HG03103 (cell line): ENCODE measurements around the gene PHOX2B.
"Not testable (repeated sequence)": the region's sequence is repeated elsewhere in the genome, so short reads cannot be mapped to it uniquely, and the experiment has no call there.

Experiments used
- ATAC-seq: cut with Tn5 transposase; IDR thresholded peaks from one replicate; pipeline ENCODE4 v1.9.1; 2021; ENCODE audit warnings: low read depth; ENCODE audit not compliant: unreplicated experiment

The PHOX2B gene

DNA sequence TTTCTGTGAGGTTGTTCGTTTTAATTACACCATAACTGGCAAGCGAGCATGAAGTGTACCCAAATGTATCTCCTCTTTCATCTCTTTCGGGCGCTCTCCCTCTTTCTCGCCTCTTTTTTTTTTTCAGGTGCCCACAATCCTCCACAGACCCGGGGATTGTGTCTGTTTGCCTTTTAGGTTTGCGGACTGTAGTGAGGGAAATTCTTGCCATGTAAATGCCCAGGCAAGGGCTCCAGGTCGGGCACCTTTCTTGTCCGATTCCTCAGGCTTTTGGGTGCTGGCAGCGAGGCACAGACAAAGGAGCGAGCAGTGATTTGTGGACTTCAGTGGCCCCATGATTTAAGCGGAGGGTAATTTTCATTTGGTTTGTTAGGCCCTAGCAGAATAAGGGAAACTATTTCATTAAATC, 1.1 kb upstream of the PHOX2B start:
- no peak for ATAC-seq

DNA sequence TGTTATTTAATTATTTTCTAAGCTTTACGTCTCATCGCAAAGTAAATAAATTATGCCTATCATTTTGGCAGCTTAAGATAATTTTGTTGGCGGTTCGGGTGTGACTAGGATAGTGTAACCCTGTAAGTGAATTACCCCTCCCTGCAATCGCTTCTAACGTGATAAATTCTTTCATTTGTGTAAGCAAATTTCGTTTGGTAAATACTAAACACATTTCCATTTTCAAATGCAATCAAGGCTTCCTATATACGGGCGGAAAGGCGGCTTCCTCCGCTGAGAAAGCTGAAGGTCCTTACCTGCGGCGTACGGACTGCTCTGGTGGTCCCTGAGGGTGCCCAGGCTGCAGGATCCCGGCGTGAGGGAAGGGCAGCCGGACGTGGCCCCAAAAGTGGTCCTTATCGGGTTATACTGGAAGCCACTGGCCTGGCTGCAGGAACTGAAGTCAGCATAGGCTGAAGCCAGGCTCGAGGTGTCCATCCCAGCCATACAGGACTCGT, 403 bp downstream of the PHOX2B start:
- no peak for ATAC-seq

GRCh38 chr4:41747230-41748055, 1.1 kb downstream of the PHOX2B start:
- ATAC-seq = no peak

GRCh38 chr4:41746440-41747229, 1.9 kb downstream of the PHOX2B start:
- ATAC-seq = no peak

DNA sequence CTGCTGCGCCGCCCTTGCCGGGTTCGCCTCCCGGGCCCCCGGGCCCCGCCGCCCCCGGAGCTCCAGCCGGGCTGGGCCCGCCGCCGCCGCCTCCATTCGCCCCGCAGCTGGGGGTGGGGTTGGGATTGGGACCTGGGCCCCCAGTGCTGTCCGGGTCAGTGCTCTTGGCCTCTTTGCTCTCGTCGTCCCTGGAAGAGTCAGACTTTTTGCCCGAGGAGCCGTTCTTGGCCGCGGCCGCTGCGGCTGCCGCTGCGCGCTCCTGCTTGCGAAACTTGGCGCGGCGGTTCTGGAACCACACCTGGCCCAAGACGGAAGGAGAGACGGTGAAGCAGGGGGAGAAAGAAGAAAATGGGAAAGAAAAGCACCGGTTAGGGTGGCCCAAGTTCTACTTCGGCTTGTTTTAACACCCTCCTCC, 2.5 kb downstream of the PHOX2B start:
- no peak for ATAC-seq

GRCh38 chr4:41745292-41746024, 3.1 kb downstream of the PHOX2B start:
- no peak for ATAC-seq

DNA sequence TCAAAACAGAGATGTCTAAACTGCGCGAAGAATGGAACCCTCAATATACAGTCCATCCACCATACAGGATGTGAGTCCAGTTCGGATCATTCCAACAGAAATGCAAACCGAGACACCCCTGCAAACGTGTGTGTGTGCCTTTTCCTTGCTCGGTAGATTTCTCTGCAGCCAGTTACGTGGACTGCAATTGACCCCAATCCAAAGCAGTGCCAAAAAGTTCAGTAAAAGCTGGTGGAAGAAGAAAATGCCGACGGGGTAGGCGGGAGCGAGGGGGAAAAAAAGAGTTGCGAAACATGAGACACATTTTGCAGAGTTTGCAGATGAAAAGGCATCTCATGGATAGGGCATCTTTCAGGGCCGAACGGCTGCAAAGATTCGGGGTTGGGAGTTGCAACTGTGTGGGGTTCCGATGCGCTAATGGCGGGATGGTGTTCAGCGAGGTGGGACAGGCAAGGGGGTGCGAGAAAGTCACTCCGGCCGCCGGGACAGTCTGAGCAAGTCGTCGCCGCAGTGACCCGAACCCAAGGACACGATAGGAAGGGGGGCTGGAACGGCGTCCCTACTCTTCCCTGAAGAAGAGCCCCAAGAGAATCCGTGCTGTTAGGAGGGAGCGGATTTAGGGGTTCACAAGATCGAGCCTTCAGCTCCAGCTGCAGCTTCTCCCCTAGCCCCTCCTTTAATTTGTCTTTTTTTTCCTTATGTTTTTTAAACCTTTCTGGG, 3.8 kb downstream of the PHOX2B start:
- ATAC-seq = no peak

GRCh38 chr4:41741354-41741753, 7.2 kb downstream of the PHOX2B start:
- ATAC-seq = no peak

DNA sequence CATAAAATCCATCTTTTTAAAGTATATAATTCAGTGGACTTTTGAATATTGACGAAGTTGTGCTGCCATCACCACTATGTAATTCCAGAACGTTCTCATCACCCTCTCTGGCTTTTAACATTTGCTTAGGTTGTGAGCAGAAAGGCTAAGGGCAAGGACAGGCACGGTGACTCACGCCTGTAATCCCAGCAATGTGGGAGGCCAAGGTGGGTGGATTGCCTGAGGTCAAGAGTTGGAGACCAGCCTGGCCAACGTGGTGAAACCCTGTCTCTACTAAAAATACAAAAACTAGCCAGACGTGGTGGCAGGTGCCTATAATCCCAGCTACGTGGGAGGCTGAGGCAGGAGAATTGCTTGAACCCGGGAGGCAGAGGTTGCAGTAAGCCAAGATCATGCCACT, 11.0 kb downstream of the PHOX2B start:
- ATAC-seq = not testable (repeated sequence)

GRCh38 chr4:41734371-41734770, 14.2 kb downstream of the PHOX2B start:
- ATAC-seq = no peak

GRCh38 chr4:41731569-41732126, 16.9 kb downstream of the PHOX2B start:
- ATAC-seq = no peak

GRCh38 chr4:41728573-41728913, 20.0 kb downstream of the PHOX2B start:
- no peak for ATAC-seq

DNA sequence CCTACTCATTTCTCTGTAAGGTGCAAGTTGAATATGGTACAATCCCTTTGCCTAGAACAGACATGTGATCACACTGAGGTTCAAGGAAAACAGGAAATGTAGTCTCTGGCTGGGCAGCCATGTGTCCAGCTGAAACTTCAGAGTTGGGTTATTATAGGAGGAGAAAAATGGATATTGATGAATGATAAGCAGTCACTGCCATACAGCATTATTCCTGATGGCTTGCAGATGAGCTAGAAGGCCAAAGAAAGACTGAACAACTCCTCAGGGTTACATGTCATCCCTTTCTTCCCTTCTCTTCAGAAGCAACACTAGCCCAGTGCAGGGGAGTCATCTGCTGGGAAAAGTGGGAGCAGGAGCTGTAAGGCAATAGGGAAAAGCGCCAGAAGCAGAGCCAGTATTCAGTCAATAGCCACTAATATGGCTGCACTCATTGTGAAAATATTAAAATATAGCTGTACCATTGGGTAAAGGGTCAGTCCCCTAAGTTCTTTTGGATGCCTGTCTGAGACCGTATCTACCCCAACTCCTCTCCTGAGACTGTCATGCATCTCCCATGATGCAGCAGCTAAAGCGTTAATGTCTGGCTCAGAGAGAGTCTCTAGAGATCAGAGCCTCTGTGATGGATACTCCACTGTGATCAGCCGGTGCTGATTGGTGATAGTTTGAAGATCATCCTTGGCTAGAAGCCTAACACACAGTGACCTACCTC, 20.5 kb downstream of the PHOX2B start:
- no peak for ATAC-seq

GRCh38 chr4:41725254-41725653, 23.3 kb downstream of the PHOX2B start:
- ATAC-seq = no peak

- ATAC-seq = no peak
Observed at GRCh38 chr4:41723286-41723685, 25.2 kb downstream of the PHOX2B start.

DNA sequence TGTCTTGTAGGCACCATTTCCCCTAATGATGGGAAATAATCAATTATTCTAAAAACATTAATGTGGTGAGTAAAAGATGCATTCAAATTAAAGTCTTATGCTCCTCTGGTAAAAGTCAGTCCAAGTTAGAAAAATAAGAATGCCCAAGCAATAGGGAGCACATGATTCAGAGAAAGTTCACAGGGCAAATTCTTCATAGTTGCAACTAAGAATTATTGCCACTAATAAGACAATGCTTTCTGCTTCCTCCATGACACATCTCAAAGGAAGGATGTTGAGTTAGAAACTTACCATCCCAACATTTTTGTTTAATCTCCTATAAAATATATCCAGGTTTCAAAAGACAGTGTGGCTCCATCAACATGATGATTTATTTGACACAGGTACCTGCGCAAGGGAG, 26.3 kb downstream of the PHOX2B start:
- no peak for ATAC-seq

GRCh38 chr4:41719417-41719816, 29.1 kb downstream of the PHOX2B start:
- ATAC-seq = no peak

DNA sequence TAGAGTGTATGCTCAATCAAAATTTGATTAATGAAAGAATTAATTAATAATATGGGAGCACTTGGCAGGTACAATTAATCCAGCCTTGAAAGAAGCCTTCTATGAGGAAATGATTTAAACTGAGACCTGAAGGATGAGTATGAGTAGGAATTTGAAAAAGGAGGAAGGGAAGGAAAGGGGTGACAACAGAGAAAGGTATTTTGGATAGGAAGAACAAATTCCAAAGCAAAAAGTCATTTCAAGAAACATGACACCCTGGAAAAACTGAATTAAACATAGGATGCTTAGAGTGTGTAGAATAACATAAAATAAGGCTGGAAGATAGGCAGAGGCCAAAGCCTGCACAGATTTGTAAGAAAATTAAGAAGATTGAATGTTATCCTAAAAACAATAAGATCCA, 29.6 kb downstream of the PHOX2B start:
- ATAC-seq = no peak

GRCh38 chr4:41715155-41715554, 33.4 kb downstream of the PHOX2B start:
- no peak for ATAC-seq
